Activated B cell treated with CpG ODN at 0.5 μM for 24 hours (primary cell): ENCODE data around the gene NUDT13. TPM values are rescaled to one million over a fixed set of nuclear protein-coding genes. Genes with fewer than 3 reads are reported as not detected.

Source experiments
- ATAC-seq: fragments of 200-7000 bp; cut with Tn5 transposase; one replicate; pipeline ENCODE4 v1.10.0; 2021; ENCODE audit warnings: low read depth, mild to moderate bottlenecking, moderate library complexity
- CTCF ChIA-PET: fragments of 350-600 bp; sonication (Branson Sonifier 250); formaldehyde crosslinking; loops from one replicate; lab custom pipeline; 2021; ENCODE audit warnings: antibody characterized with exemption; lab: Charles Lee
- POLR2A ChIA-PET: fragments of 350-600 bp; sonication (Branson Sonifier 250); formaldehyde crosslinking; loops from one replicate; lab custom pipeline; 2021; ENCODE audit warnings: antibody characterized with exemption; lab: Charles Lee
- DNase-seq: peaks from one replicate; pipeline ENCODE4 v3.0.0; 2022
- H3K27ac Mint-ChIP-seq: one replicate; pipeline ENCODE4 v1.8.0; 2020; ENCODE audit warnings: mixed read lengths
- H3K27me3 Mint-ChIP-seq: one replicate; pipeline ENCODE4 v1.8.0; 2021; ENCODE audit warnings: mixed read lengths
- H3K36me3 Mint-ChIP-seq: one replicate; pipeline ENCODE4 v1.8.0; 2021; ENCODE audit warnings: low read depth, mixed read lengths
- H3K4me1 Mint-ChIP-seq: one replicate; pipeline ENCODE4 v1.8.0; 2021; ENCODE audit warnings: mixed read lengths
- H3K4me3 Mint-ChIP-seq: one replicate; pipeline ENCODE4 v1.8.0; 2020; ENCODE audit warnings: mild to moderate bottlenecking, mixed read lengths
- H3K9me3 Mint-ChIP-seq: one replicate; pipeline ENCODE4 v1.8.0; 2020; ENCODE audit warnings: mixed read lengths
- CTCF ChIP-seq: fragments of 200-600 bp; IDR thresholded peaks from one replicate; pipeline ENCODE4 v1.8.0; 2022; ENCODE audit warnings: antibody characterized with exemption, mild to moderate bottlenecking
- intact Hi-C: fragments of 100-400 bp; cut with micrococcal nuclease; formaldehyde crosslinking; loops from one replicate; pipeline ENCODE4 v1.15.1; 2024
- total RNA-seq: library from RNA; stranded (reverse); gene quantifications from 2 replicates; pipeline ENCODE4 v1.2.3, GENCODE V29; 2022

NUDT13 gene
- total RNA-seq, 1 donor from 2014 or later: 4.6 TPM

GRCh38 chr10:73131301-73131700, 21.0 kb downstream of the NUDT13 start:
- no peak for DNase-seq
- no peak for ATAC-seq
- intact Hi-C loops: no loop called here
- H3K9me3 Mint-ChIP-seq: no peaks in the 10 kb centered on the region
- H3K27ac Mint-ChIP-seq: no peak overlapping the region
- ChIA-PET CTCF (interaction anchor here (1.8 kb wide), 1 partner anchor 28 kb away, joined by 9 read pairs; no protein-coding TSS in a partner anchor), POLR2A (interaction anchor here (0.6 to 0.7 kb wide), 3 partner anchors 32 to 1056 kb away, joined by 3 to 4 read pairs (median 3); no protein-coding TSS in a partner anchor)
- H3K4me1 Mint-ChIP-seq: peaks cover 22% of the 10 kb centered on the region
- TF ChIP-seq CTCF: no peak
- H3K4me3 Mint-ChIP-seq: peak overlapping the region; percentile 68
- H3K36me3 Mint-ChIP-seq: peaks cover 67% of the 10 kb centered on the region
- no peaks in the 10 kb centered on the region for H3K27me3 Mint-ChIP-seq

GRCh38 chr10:73131913-73132686, 21.8 kb downstream of the NUDT13 start:
- peaks cover 64% of the 10 kb centered on the region for H3K36me3 Mint-ChIP-seq
- H3K27me3 Mint-ChIP-seq: no peaks in the 10 kb centered on the region
- ChIA-PET POLR2A (interaction anchor here (0.5 to 1.8 kb wide), 4 partner anchors 36 to 1056 kb away, joined by 3 to 22 read pairs (median 6); partner anchors contain the start of gene P4HA1), CTCF (interaction anchor here (1.8 kb wide), 1 partner anchor 27 kb away, joined by 9 read pairs; no protein-coding TSS in a partner anchor)
- DNase-seq: no peak
- peaks cover 22% of the 10 kb centered on the region for H3K4me1 Mint-ChIP-seq
- no peaks in the 10 kb centered on the region for H3K9me3 Mint-ChIP-seq
- intact Hi-C loops: loop anchor here (1.0 kb wide), 1 partner anchor 36 kb away; the partner anchor contains the start of gene P4HA1
- peak overlapping the region; percentile 68 for H3K4me3 Mint-ChIP-seq
- no peak for TF ChIP-seq CTCF
- peak overlapping the region; percentile 81 for H3K27ac Mint-ChIP-seq
- ATAC-seq: peak; percentile 78

GRCh38 chr10:73134727-73135126, 24.5 kb downstream of the NUDT13 start:
- intact Hi-C loops: no loop called here

GRCh38 chr10:73136627-73137026, 26.4 kb downstream of the NUDT13 start:
- ATAC-seq: no peak
- H3K27ac Mint-ChIP-seq: no peak overlapping the region
- no peak for TF ChIP-seq CTCF
- no peak for DNase-seq
- no peak overlapping the region for H3K4me3 Mint-ChIP-seq
- POLR2A ChIA-PET: interaction anchor here (1.0 kb wide), 1 partner anchor 41 kb away, joined by 7 read pairs; no protein-coding TSS in a partner anchor
- intact Hi-C loops: no loop called here
- peaks cover 17% of the 10 kb centered on the region for H3K4me1 Mint-ChIP-seq
- H3K27me3 Mint-ChIP-seq: no peaks in the 10 kb centered on the region
- CTCF ChIA-PET: interaction anchor here (1.6 to 2.0 kb wide), 2 partner anchors 21 to 23 kb away, joined by 3 to 4 read pairs; no protein-coding TSS in a partner anchor
- no peaks in the 10 kb centered on the region for H3K9me3 Mint-ChIP-seq
- H3K36me3 Mint-ChIP-seq: peaks cover 81% of the 10 kb centered on the region

More at GRCh38 chr10:73134727-73135126, 24.5 kb downstream of the NUDT13 start:
- H3K27ac Mint-ChIP-seq: no peak overlapping the region
- H3K4me1 Mint-ChIP-seq: peaks cover 26% of the 10 kb centered on the region
- H3K4me3 Mint-ChIP-seq: no peak overlapping the region
- ChIA-PET CTCF (interaction anchor here (2.0 kb wide), 1 partner anchor 23 kb away, joined by 4 read pairs; no protein-coding TSS in a partner anchor), POLR2A (interaction anchor here (1.3 kb wide), 1 partner anchor 38 kb away, joined by 3 read pairs; the partner anchor contains the start of gene P4HA1)
- no peaks in the 10 kb centered on the region for H3K9me3 Mint-ChIP-seq
- TF ChIP-seq CTCF: no peak
- H3K36me3 Mint-ChIP-seq: peaks cover 79% of the 10 kb centered on the region
- DNase-seq (no peak), ATAC-seq (no peak)
- no peaks in the 10 kb centered on the region for H3K27me3 Mint-ChIP-seq

GRCh38 chr10:73139251-73139650, 29.0 kb downstream of the NUDT13 start:
- no peak for DNase-seq
- TF ChIP-seq CTCF: no peak
- H3K9me3 Mint-ChIP-seq: no peaks in the 10 kb centered on the region
- no peak overlapping the region for H3K4me3 Mint-ChIP-seq
- peaks cover 75% of the 10 kb centered on the region for H3K36me3 Mint-ChIP-seq
- POLR2A ChIA-PET: interaction anchor here (0.6 to 0.7 kb wide), 2 partner anchors 14 to 26 kb away, joined by 3 to 5 read pairs; no protein-coding TSS in a partner anchor
- H3K27ac Mint-ChIP-seq: peak overlapping the region; percentile 35
- ATAC-seq: no peak
- peaks cover 4% of the 10 kb centered on the region for H3K4me1 Mint-ChIP-seq
- intact Hi-C loops: no loop called here
- no peaks in the 10 kb centered on the region for H3K27me3 Mint-ChIP-seq
- CTCF ChIA-PET: interaction anchor here (1.1 kb wide), 1 partner anchor 42 kb away, joined by 3 read pairs; the partner anchor contains the start of gene P4HA1
